Hepatocyte (in vitro differentiated cells): ENCODE data around the gene SORBS2. TPM values are rescaled to one million over a fixed set of nuclear protein-coding genes. Genes with fewer than 3 reads are reported as not detected.
A peak's percentile ranks its signal among the peaks of the same experiment; 100 is the strongest.

Experiments used
- DNase-seq: peaks from one replicate; pipeline ENCODE4 v3.0.0-alpha.2; 2016; ENCODE audit warnings: low spot score
- H2AFZ ChIP-seq: fragments of 200-600 bp; sonication (generic); 2 replicates; pipeline ENCODE4 v1.6.0; 2016; ENCODE audit warnings: antibody characterized with exemption, mild to moderate bottlenecking
- H3K27ac ChIP-seq: fragments of 200-600 bp; sonication (generic); 2 replicates; pipeline ENCODE4 v1.5.1; 2016; ENCODE audit warnings: mild to moderate bottlenecking
- H3K27me3 ChIP-seq: fragments of 200-600 bp; sonication (generic); 2 replicates; pipeline ENCODE4 v1.6.1; 2016
- H3K36me3 ChIP-seq: fragments of 200-600 bp; sonication (generic); replicated peaks from 2 replicates; pipeline ENCODE4 v1.5.1; 2016; ENCODE audit warnings: low read depth; ENCODE audit not compliant: insufficient read depth
- H3K4me1 ChIP-seq: fragments of 200-600 bp; sonication (generic); 2 replicates; pipeline ENCODE4 v1.5.1; 2016; ENCODE audit warnings: mild to moderate bottlenecking, moderate library complexity; ENCODE audit not compliant: insufficient read depth
- H3K4me2 ChIP-seq: fragments of 200-600 bp; sonication (generic); 2 replicates; pipeline ENCODE4 v1.6.0; 2016
- H3K4me3 ChIP-seq: fragments of 200-600 bp; sonication (generic); 2 replicates; pipeline ENCODE4 v1.5.1; 2016; ENCODE audit warnings: mild to moderate bottlenecking
- H3K79me2 ChIP-seq: fragments of 200-600 bp; sonication (generic); 2 replicates; pipeline ENCODE4 v1.6.0; 2017; ENCODE audit warnings: mild to moderate bottlenecking
- H3K9me2 ChIP-seq: fragments of 200-600 bp; sonication (generic); replicated peaks from 2 replicates; pipeline ENCODE4 v1.6.0; 2017; ENCODE audit warnings: mild to moderate bottlenecking; ENCODE audit not compliant: insufficient read depth
- H3K9me3 ChIP-seq: fragments of 200-600 bp; sonication (generic); 2 replicates; pipeline ENCODE4 v1.5.1; 2016; ENCODE audit warnings: low read depth, mild to moderate bottlenecking
- H4K20me1 ChIP-seq: fragments of 200-600 bp; sonication (generic); 2 replicates; pipeline ENCODE4 v1.6.0; 2016; ENCODE audit warnings: mild to moderate bottlenecking; ENCODE audit not compliant: insufficient read depth, poor library complexity, severe bottlenecking
- EZH2 ChIP-seq: fragments of 200-600 bp; sonication (generic); IDR thresholded peaks from 2 replicates; pipeline ENCODE4 v1.6.1; 2016; ENCODE audit warnings: antibody characterized with exemption, mild to moderate bottlenecking, borderline replicate concordance
- EZH2phosphoT487 ChIP-seq: fragments of 200-600 bp; sonication (generic); IDR thresholded peaks from one replicate; pipeline ENCODE4 v1.6.1; 2018; ENCODE audit warnings: antibody characterized with exemption, mild to moderate bottlenecking, low read depth, moderate library complexity; ENCODE audit not compliant: unreplicated experiment, severe bottlenecking
- WGBS: methylation state at CpG from one replicate; pipeline ENCODE4 v1.1.6; 2016; ENCODE audit warnings: low lambda C conversion rate; ENCODE audit errors: missing lambda C conversion rate; 5-methylcytosine and 5-hydroxymethylcytosine counted together
- polyA plus RNA-seq: library from polyadenylated mRNA; unstranded; fragments of >200 nt; fragmentation: Nextera tagmentation; extraction: Ambion mirVana; gene quantifications from 2 replicates; pipeline ENCODE4 v1.2.1, GENCODE V29; 2016
- total RNA-seq: library from RNA; depleted of rRNA; stranded (reverse); fragments of >200 nt; gene quantifications from 2 replicates; pipeline ENCODE4 v1.2.3, GENCODE V29; 2014
- TF ChIP-seq, protein P1 (sequence below): fragments of 200-600 bp; sonication (generic); IDR thresholded peaks from 2 replicates; pipeline ENCODE4 v1.5.1; 2016; ENCODE audit warnings: antibody characterized with exemption, mild to moderate bottlenecking; ENCODE audit not compliant: poor library complexity

The SORBS2 gene
- total and polyA plus RNA-seq, 2 experiments from 2014 or later: 43.4 to 52.1 TPM

DNA sequence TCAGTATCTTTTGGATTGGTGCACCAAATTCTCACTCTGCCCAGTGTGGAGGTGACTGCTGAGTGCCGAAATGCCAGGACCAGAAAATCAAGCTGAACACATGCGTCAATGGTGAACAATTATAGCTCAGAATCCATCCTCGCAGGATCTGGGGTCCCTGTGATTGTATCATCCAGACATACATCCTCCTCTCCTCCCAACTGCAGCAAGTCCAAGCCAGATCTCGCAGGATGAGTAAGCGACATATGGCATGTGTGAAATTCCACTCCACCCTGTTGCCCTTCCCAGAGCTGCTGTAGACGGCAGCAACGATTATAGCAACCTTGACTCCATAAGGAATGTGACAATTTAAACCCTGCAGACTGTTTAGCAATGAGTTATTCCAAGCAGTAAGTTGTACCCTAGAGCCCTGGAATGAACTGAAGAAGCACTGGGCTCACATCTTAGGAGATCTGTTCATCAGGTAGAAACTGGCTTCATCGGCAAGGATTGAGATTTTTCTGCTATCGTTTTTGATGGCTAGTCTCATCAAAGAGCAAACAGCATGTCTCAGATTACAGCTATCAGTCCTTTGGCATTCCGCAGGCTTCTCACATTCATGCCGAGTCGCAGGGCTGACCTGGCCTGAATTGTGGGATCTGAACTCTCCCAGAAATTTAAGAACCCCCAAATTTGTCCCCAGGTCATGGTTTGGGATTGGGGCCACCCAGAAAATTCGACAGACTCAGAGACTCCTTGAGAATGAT, 35.5 kb upstream of the SORBS2 start:
- Histone ChIP-seq H3K27me3 (no peaks in the 10 kb centered on the region), H3K4me1 (no peaks in the 10 kb centered on the region), H4K20me1 (no peaks in the 10 kb centered on the region), H2AFZ (no peak overlapping the region), H3K9me3 (no peaks in the 10 kb centered on the region), H3K79me2 (no peaks in the 10 kb centered on the region), H3K4me3 (no peak overlapping the region), H3K36me3 (no peaks in the 10 kb centered on the region), H3K9me2 (no peaks in the 10 kb centered on the region), H3K27ac (peak overlapping the region; percentile 39), H3K4me2 (peak overlapping the region; percentile 35)
- peak; percentile 60 for DNase-seq
- TF ChIP-seq EZH2: no peak
- TF ChIP-seq EZH2phosphoT487: no peak
- TF ChIP-seq, protein P1, sequence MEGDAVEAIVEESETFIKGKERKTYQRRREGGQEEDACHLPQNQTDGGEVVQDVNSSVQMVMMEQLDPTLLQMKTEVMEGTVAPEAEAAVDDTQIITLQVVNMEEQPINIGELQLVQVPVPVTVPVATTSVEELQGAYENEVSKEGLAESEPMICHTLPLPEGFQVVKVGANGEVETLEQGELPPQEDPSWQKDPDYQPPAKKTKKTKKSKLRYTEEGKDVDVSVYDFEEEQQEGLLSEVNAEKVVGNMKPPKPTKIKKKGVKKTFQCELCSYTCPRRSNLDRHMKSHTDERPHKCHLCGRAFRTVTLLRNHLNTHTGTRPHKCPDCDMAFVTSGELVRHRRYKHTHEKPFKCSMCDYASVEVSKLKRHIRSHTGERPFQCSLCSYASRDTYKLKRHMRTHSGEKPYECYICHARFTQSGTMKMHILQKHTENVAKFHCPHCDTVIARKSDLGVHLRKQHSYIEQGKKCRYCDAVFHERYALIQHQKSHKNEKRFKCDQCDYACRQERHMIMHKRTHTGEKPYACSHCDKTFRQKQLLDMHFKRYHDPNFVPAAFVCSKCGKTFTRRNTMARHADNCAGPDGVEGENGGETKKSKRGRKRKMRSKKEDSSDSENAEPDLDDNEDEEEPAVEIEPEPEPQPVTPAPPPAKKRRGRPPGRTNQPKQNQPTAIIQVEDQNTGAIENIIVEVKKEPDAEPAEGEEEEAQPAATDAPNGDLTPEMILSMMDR: no peak
- WGBS: 36% methylated on average over 13 of the region's 13 CpGs

DNA sequence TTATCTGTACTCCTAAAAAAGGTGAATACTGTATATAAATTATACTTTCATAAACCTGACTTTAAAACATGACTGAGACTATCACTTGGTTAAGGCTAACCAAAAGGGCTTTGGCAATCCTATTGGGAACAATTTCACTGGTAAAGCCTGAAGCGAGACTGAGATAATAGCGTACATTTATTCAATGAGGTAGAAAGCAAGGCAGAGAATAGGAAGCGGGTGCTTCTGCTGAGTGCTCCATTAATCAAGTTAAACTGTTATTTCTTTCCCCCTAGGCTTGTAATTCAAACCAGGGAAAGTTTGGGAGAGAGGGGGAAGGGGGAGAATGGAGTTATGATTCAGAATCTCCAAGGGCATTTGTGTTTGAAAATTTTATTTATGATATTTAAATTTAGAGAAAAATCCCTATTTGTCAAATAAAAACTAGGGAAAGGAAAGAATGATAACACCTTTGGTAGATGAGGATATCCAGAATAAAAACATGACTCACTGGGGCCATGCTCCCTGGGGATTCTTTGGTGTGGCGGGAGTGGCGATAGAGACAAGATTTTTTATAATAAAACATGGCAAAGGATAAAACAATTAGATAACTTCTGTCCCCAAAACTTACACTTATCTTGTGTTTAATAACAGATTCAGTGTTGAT, 34.6 kb upstream of the SORBS2 start:
- Histone ChIP-seq H3K4me3 (no peak overlapping the region), H2AFZ (no peak overlapping the region), H3K27me3 (no peaks in the 10 kb centered on the region), H4K20me1 (no peaks in the 10 kb centered on the region), H3K9me2 (no peaks in the 10 kb centered on the region), H3K27ac (peak overlapping the region; percentile 39), H3K4me1 (no peaks in the 10 kb centered on the region), H3K9me3 (no peaks in the 10 kb centered on the region), H3K4me2 (no peak overlapping the region), H3K79me2 (no peaks in the 10 kb centered on the region), H3K36me3 (no peaks in the 10 kb centered on the region)
- 89% methylated on average over 5 of the region's 5 CpGs for WGBS
- TF ChIP-seq, protein P1: no peak
- TF ChIP-seq EZH2 (no peak), EZH2phosphoT487 (no peak)
- no peak for DNase-seq

DNA sequence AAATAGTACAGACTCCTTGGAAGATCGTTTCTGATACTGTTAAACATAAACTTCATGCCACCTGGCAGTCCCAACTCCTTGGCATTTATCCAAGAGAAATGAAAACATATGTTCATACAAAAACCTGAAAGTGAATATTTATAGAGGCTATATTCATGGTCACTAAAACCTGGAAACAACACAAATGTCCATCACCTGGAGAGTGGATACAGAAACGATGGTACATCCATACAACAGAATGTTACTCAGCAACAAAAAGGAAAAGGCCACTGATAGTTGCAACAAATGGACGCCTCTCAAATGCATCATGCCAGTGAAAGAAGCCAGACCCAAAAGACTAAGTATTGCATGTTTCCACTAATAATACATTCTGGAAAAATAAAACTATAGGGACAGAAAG, 34.0 kb upstream of the SORBS2 start:
- Histone ChIP-seq H3K4me2 (no peak overlapping the region), H4K20me1 (no peaks in the 10 kb centered on the region), H3K27ac (no peak overlapping the region), H3K9me2 (no peaks in the 10 kb centered on the region), H3K27me3 (no peaks in the 10 kb centered on the region), H3K4me1 (peaks cover 2% of the 10 kb centered on the region), H3K79me2 (no peaks in the 10 kb centered on the region), H3K9me3 (no peaks in the 10 kb centered on the region), H2AFZ (no peak overlapping the region), H3K36me3 (no peaks in the 10 kb centered on the region), H3K4me3 (no peak overlapping the region)
- 97% methylated on average over 3 of the region's 3 CpGs for WGBS
- TF ChIP-seq, protein P1: no peak
- TF ChIP-seq EZH2 (no peak), EZH2phosphoT487 (no peak)
- no peak for DNase-seq
